Measurements from ENCODE around the gene ILDR1.
"Not testable (repeated sequence)": the region's sequence is repeated elsewhere in the genome, so short reads cannot be mapped to it uniquely, and the experiment has no call there.

The ILDR1 gene

GRCh38 chr3:121943431-121943830, 78.6 kb downstream of the ILDR1 start:
- Histone ChIP-seq H3K27me3 (ENCODE audit: control insufficient read depth, insufficient read depth, low read length) (no peaks in the 10 kb centered on the region), H3K36me3 (ENCODE audit: control insufficient read depth, insufficient read depth, low read length) (no peaks in the 10 kb centered on the region), H3K4me1 (ENCODE audit: control insufficient read depth, insufficient read depth, low read length) (peaks cover 7% of the 10 kb centered on the region; the same call in 1 of the 2 replicates)

GRCh38 chr3:121942116-121942786, 79.8 kb downstream of the ILDR1 start:
- H3K4me1 ChIP-seq (ENCODE audit: control insufficient read depth, insufficient read depth, low read length) = peaks cover 7% of the 10 kb centered on the region; the same call in 1 of the 2 replicates
- H3K36me3 ChIP-seq (ENCODE audit: control insufficient read depth, insufficient read depth, low read length) = no peaks in the 10 kb centered on the region
- H3K4me3 ChIP-seq (ENCODE audit: low read depth, low read length) = no peak overlapping the region
- H3K27ac ChIP-seq (ENCODE audit: low read depth, low read length) = no peak overlapping the region
- H3K9ac ChIP-seq (ENCODE audit: low read length) = no peak overlapping the region
- no peaks in the 10 kb centered on the region for H3K9me3 ChIP-seq (ENCODE audit: control insufficient read depth, insufficient read depth, low read depth, low read length)
- H3K27me3 ChIP-seq (ENCODE audit: control insufficient read depth, insufficient read depth, low read length) = no peaks in the 10 kb centered on the region

More at GRCh38 chr3:121943431-121943830, 78.6 kb downstream of the ILDR1 start:
- no peak overlapping the region for H3K27ac ChIP-seq (ENCODE audit: low read depth, low read length)
- H3K9ac ChIP-seq (ENCODE audit: low read length) = no peak overlapping the region
- H3K4me3 ChIP-seq (ENCODE audit: low read depth, low read length) = no peak overlapping the region
- no peaks in the 10 kb centered on the region for H3K9me3 ChIP-seq (ENCODE audit: control insufficient read depth, insufficient read depth, low read depth, low read length)

GRCh38 chr3:121941592-121941991, 80.5 kb downstream of the ILDR1 start:
- H3K27me3 ChIP-seq (ENCODE audit: control insufficient read depth, insufficient read depth, low read length) = no peaks in the 10 kb centered on the region
- no peaks in the 10 kb centered on the region for H3K9me3 ChIP-seq (ENCODE audit: control insufficient read depth, insufficient read depth, low read depth, low read length)
- H3K36me3 ChIP-seq (ENCODE audit: control insufficient read depth, insufficient read depth, low read length) = no peaks in the 10 kb centered on the region
- no peak overlapping the region for H3K4me3 ChIP-seq (ENCODE audit: low read depth, low read length)
- H3K9ac ChIP-seq (ENCODE audit: low read length) = no peak overlapping the region
- peaks cover 7% of the 10 kb centered on the region; the same call in 1 of the 2 replicates for H3K4me1 ChIP-seq (ENCODE audit: control insufficient read depth, insufficient read depth, low read length)
- no peak overlapping the region for H3K27ac ChIP-seq (ENCODE audit: low read depth, low read length)

GRCh38 chr3:121938141-121938855, 83.7 kb downstream of the ILDR1 start:
- H3K9ac ChIP-seq (ENCODE audit: low read length) = peak overlapping the region; percentile 61
- H3K9me3 ChIP-seq (ENCODE audit: control insufficient read depth, insufficient read depth, low read depth, low read length); H3K27me3 ChIP-seq (ENCODE audit: control insufficient read depth, insufficient read depth, low read length); H3K27ac ChIP-seq (ENCODE audit: low read depth, low read length); H3K36me3 ChIP-seq (ENCODE audit: control insufficient read depth, insufficient read depth, low read length); H3K4me1 ChIP-seq (ENCODE audit: control insufficient read depth, insufficient read depth, low read length): not testable (repeated sequence)
- H3K4me3 ChIP-seq (ENCODE audit: low read depth, low read length) = peak overlapping the region; percentile 31; the same call in 1 of the 2 replicates
